ENCODE results near the gene MRPL39.
A peak's percentile ranks its signal among the peaks of the same experiment; 100 is the strongest.

The MRPL39 gene

GRCh38 chr21:25608044-25608737 lies 910 bp upstream of the MRPL39 start:
- peak; percentile 71 for DNase-seq

- no peak for DNase-seq
Measured at GRCh38 chr21:25589887-25590286, 17.4 kb downstream of the MRPL39 start.

DNA sequence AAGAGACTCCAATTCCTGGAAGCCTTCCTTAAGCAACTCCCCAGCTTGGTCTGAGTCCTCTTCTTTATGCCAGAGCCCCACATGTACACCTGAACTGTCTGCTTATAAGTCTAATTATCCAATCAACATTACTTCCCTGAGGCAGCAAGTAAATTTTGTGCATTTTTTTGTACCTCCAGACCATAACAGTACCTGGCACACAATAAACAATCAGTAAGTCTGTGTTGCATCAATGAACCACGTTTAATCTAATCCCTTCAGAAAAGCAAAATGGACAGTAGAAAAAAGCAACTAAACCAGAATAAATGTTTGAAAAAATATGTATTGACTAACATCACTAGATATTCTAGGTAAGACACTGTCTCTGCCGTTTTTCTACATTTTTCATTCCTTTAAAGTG lies 20.5 kb downstream of the MRPL39 start:
- no peak for DNase-seq

- DNase-seq = no peak
Measured at GRCh38 chr21:25586326-25586725, 21.0 kb downstream of the MRPL39 start.

DNA sequence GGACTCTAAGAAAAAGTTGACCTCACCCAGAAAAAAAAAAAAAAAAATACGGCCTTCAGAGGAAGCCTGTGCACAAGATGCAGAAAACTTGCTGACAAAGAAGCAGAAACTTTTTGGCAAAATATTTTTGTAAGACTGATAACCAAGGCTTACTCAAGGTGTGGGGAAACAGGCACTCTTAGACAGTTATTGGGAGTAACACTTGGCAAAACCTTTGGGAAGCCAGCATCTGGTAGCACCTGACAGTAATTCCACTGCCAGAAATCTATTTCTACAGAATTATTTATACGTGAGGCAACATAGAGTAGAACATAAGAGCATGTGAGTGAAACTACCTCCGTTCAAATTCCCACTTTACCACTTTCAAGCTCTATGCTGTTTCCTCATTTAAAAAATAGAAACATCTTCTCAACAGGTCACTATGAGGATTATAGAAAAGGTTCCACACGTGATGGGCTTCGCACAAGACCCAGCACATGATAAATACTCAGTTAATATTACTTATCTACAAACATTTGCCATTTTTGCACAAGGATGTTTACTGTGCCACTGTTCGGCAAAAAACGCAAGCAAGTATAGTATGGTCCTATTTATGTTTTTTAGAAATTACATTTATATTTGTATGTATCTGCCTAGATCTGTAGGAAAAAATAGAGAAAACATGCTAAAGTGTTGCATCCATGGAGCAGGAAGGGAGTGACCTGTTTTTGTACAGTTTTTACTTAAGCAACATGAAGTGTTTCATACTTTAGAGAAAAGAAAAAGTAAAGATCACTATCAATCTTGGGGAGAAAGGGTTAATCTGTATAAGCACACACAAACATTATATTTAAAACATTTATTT lies 22.2 kb downstream of the MRPL39 start:
- DNase-seq = no peak

DNA sequence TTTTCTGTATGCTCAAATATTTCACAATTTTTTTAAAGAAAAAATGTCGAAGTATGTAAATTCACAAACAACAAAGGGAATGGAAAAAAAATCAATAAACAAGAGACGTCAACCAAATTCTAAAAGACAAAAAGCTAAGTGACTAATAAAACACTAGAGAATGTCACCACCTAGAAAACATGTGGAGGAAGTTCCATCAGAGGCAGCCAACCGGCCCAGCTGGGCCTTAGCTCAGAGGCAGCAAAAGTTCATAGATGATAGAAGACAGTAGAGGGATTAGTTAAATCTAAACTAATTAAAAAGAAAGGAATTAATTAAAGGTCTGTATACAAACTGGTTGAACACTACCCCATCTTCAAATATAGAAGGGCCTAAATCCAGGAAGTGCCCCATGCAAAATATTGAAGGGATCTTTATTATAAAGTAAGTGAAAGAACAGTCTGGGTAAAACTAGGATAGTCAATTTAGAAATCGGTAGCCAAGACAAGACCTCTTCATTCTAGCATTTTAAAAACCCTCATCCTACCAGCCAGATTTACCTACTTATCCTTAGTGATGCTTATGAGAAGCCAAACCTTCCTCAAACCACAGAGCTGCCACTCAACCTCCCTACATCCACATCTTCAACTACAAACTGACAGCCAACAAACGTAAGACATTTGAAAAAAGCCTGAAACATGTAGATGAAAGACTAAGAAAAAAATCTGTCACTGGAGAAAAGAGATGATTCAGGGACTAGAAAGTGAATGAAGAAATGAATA lies 23.7 kb downstream of the MRPL39 start:
- no peak for DNase-seq

- no peak for DNase-seq
Measured at GRCh38 chr21:25582888-25583287, 24.4 kb downstream of the MRPL39 start.

- no peak for DNase-seq
Measured at GRCh38 chr21:25582164-25582790, 25.0 kb downstream of the MRPL39 start.

DNA sequence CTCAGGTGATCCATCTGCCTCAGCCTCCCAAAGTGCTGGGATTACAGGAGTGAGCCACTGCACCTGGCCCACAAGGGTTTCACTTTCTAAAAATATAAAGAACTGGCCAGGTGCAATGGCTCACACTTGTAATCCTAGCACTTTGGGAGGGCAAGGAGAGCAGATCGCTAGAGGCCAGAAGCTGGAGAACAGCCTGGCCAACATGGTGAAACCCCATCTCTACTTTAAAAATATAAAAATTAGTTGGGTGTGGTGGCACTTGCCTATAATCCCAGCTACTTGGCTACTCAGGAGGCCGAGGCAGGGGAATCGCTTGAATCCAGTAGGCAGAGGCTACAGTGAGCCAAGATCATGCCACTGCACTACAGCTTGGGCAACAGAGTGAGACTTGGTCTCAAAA lies 25.7 kb downstream of the MRPL39 start:
- no peak for DNase-seq

- DNase-seq = no peak
Measured at GRCh38 chr21:25580912-25581260, 26.4 kb downstream of the MRPL39 start.

DNA sequence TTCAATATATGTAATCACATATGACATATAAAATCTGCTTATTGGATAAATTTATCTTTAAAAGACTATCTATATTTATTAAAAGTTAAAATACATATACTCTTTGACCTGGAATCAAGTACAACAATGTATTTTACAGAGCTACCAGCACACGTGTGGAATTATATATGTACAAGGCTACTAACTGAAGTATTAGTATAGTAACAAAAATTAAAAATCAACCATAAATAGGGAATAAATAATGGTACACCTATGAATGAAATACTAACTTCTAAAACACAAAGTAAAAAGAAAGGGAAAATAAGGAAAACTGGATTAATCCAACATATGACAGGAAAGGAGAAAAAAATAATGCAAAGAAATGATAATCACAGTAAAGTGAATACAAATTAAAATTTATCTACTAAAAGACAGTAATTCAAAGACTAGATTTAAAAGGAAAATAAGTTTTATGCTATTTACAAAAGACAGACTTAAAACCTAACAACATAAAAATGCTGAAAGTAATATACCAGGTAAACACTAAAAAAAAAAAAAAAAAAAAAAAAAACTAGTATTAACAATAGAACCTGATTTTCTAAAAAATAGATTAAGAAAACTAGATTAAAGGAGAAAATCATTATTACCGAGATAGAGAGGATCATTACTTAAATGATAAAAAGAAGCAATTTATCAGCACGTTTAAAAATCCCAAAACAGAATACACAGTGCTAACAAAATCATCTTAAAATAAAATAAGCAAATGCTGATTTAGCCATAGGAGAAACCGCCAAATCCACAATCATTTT lies 27.9 kb downstream of the MRPL39 start:
- DNase-seq = no peak

DNA sequence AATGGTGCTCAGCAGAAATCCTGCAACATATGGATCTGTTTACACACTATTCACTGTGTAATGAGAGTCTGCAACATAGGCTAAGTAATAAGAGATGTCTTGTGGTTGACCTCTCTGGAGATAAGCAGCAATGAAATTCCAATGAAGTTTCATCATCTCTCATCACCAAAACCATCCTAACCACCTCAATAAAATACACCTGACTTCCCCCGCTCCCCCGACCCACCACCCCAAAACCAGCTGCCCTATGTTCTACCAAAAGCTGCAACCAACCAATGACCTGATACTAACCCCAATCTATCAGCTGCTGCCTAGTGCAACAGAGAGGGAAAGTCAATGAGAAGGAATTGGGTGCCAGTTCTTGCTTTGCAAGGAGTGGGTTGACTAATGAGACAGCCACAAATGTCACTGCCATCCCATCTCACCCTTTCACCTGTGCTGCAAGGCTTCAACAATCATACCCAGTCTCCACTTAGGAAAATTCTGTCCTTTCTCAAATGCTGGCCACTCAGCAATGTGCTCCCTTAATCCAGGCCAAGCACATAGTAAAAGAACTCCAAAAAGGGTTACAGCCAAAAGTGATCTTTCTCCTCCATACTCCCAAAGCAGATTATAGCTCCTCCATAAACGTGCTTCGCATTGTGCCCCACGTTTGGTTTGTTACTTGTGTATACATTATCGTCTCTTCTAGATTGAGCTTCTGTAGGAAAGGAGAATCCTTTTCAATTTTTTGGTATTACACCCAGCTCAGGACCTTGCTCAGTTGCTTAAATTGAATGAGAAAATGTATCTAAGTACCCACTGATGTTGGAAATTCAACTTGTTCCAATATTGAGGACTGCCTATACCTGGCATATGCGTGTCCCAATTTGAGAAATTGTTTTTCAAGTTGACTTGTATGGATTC lies 29.0 kb downstream of the MRPL39 start:
- DNase-seq = no peak

- no peak for DNase-seq
Measured at GRCh38 chr21:25577424-25578055, 29.7 kb downstream of the MRPL39 start.

DNA sequence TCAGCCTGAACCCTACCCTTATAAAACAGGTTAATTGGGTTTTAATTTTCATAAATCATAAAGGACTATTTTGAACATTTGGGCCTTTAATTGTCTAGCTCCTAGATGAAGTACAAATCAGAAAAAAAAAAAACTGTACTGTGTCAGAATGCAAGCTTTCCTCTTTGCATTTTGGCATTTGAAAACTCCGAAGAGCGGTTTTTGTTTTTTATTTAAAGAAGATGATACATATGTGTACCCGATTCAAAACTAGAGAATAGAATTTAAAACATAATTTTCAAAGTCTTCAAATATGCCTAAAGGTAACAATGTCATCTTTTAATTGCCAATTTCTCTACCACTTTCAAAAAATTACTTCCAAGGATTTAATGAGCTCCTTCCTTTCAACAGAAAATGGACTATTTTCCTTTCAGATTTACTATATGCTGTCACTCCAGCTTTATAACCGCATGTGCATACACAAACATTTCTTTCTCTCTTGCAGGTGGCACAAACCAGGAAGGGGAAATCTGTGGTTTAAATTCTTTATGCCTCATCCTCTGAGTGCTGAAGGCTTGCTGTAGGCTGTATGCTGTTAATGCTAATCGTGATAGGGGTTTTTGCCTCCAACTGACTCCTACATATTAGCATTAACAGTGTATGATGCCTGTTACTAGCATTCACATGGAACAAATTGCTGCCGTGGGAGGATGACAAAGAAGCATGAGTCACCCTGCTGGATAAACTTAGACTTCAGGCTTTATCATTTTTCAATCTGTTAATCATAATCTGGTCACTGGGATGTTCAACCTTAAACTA lies 33.7 kb downstream of the MRPL39 start:
- DNase-seq = peak; percentile 98

- DNase-seq = peak; percentile 55
Measured at GRCh38 chr21:25572861-25573310, 34.4 kb downstream of the MRPL39 start.

DNA sequence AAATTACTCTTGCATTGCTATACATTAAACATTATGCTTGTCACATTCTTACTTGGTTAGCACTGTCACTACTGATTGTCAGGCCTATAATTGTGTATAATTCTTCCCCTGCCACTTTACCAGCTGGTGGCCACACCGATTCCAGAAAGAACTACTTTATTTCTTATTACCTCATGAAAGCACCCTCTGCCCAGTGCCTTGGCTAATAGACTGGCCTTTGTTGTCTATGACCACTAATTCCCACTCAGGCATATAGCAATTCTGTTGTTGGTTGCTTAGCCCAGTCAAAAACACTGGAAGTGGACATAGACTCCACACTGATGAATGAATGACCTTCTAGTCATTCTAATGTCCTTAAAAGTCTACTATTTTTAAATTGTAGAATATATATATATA lies 35.6 kb downstream of the MRPL39 start:
- DNase-seq = no peak

- no peak for DNase-seq
Measured at GRCh38 chr21:25569711-25570110, 37.6 kb downstream of the MRPL39 start.

DNA sequence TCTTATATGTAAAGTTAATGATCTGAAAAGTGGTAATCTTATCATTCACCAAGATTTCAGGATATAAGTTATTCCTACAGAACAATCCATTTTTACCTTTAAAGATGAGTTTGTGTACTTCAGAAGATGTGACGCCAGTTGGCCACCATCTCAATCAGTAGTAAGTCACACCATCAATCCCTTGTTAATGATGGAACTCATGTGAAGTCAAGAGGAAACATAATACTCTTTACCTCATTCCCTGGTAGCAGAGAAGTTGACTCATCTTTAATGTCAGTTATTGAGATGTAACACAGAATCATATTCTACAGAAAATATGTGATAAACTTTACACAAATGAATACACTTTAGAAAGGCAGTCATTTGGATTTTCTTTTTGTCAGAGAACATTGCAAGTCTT lies 38.2 kb downstream of the MRPL39 start:
- no peak for DNase-seq

DNA sequence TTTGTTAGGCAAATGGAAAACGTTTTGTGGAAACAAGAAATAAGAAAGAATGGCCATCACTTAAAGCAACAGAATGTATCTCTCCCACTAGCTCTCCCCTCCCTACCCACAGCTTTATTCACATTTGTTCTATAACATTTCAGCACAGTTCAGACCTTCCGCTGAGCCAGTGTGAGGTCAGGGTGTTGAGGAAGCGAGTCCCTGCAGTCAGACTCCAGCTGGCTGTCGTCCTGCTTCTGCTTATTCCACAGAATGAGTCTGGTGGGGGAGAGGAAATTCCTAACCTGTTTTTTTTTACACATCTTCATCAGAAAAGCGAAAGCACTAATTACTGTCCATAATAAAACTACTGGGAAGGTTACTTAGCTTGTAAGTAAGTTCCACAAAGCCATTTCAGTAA lies 39.0 kb downstream of the MRPL39 start:
- peak; percentile 43 for DNase-seq

GRCh38 chr21:25567472-25567871 lies 39.8 kb downstream of the MRPL39 start:
- no peak for DNase-seq

Measured in kidney glomerular epithelial cell (primary cell).